Astrocyte of the cerebellum (primary cell): ENCODE data around the gene PCCA.
"Not testable (repeated sequence)": the region's sequence is repeated elsewhere in the genome, so short reads cannot be mapped to it uniquely, and the experiment has no call there.

Source experiments
- DNase-seq: peaks from one replicate; pipeline ENCODE4 v3.0.0-alpha.2; 2011; ENCODE audit warnings: low read depth
- H3K4me3 ChIP-seq: 2 replicates; pipeline ENCODE4 v1.5.1; 2011; ENCODE audit warnings: mild to moderate bottlenecking, low read depth, low read length, moderate library complexity
- in situ Hi-C: cut with HindIII; loops from 2 replicates; pipeline ENCODE4 v1.10.0; 2017; ENCODE audit warnings: low sequenced_read_pairs
- TF ChIP-seq, protein P1 (sequence below): IDR thresholded peaks from 2 replicates; pipeline ENCODE4 v1.5.1; 2012; ENCODE audit warnings: low read length, low read depth, moderate library complexity, mild to moderate bottlenecking; ENCODE audit errors: missing control alignments

Gene PCCA

DNA sequence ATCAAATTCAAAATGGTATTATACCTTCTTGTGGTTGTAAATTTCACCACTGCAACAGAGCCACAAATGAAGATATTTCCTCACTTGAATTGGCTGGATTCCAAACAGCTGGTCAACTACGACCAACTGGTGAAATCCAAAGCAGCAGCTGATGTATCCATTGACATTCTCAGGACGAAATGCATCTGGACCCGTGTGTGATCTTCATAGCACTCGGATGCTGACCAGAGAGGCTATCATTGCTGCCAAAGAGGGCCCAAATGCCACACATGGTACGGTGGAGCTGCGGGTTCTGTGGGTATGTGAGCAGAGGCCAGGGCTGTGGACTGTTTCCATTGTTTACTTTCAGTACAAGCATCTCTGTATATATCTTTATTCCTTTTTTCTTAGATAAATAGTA is 25.6 kb upstream of the PCCA start:
- DNase-seq = no peak

DNA sequence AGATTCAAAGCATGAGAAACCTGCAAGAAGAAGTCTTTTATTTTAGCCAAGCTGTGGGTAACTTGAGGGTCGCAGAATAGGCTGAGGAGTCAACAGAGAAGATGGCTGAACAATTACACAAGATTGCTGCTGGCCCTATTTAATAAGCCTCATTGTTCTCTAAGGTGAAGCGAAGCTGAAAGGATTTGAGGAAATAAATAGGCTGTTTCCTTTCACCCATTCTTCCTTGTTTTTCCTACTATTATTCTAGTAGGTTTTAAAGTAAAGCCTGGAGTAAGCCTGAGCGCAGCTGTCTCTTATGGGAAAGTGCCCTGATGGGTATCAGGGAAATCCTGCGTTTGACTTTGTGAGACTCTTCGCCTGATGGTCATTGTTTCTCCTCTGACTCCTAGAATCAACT is 25.0 kb upstream of the PCCA start:
- in situ Hi-C loops = no loop called here
- no peak for DNase-seq
- H3K4me3 ChIP-seq = no peak overlapping the region
- TF ChIP-seq, protein P1, sequence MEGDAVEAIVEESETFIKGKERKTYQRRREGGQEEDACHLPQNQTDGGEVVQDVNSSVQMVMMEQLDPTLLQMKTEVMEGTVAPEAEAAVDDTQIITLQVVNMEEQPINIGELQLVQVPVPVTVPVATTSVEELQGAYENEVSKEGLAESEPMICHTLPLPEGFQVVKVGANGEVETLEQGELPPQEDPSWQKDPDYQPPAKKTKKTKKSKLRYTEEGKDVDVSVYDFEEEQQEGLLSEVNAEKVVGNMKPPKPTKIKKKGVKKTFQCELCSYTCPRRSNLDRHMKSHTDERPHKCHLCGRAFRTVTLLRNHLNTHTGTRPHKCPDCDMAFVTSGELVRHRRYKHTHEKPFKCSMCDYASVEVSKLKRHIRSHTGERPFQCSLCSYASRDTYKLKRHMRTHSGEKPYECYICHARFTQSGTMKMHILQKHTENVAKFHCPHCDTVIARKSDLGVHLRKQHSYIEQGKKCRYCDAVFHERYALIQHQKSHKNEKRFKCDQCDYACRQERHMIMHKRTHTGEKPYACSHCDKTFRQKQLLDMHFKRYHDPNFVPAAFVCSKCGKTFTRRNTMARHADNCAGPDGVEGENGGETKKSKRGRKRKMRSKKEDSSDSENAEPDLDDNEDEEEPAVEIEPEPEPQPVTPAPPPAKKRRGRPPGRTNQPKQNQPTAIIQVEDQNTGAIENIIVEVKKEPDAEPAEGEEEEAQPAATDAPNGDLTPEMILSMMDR = no peak

More for the DNA sequence above, 25.6 kb upstream of the PCCA start:
- TF ChIP-seq, protein P1 = no peak
- in situ Hi-C loops = no loop called here
- H3K4me3 ChIP-seq = no peak overlapping the region

DNA sequence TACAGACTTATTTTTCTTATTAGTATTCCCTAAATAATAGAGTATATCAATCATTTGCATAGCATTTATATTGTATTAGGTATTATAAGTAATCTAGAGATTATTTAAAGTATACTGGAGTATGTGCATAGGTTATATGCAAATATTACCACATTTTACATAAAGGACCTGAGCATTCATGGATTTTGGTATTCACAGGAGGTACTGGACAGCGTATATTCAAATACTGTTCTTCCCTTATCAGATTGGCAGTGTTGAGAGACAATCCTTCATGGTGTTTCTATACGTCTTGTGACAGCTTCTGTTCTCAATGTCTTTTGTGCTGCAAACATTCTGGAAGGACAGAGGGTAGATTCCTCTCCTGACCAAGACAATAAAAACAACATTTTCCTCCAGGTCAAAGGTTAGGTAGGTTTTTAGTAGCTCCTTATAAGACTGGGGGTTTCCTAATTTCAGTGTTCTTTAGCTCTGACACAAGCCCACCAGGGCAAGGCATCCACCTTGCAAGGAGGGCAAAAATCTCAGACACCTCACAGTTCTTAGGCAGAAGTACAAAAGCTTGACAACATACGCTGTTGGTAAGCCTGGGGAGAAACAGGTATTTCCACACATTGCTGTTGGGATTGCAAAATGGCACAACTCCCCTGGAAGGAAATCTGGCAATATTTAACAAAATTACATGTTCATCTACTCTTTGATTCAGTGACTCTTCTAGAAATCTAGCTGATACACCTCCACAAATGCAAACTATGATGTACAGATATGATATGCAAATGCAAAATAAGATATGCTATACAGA is 20.6 kb upstream of the PCCA start:
- no peak overlapping the region for H3K4me3 ChIP-seq
- TF ChIP-seq, protein P1 = no peak
- no peak for DNase-seq
- in situ Hi-C loops = no loop called here

DNA sequence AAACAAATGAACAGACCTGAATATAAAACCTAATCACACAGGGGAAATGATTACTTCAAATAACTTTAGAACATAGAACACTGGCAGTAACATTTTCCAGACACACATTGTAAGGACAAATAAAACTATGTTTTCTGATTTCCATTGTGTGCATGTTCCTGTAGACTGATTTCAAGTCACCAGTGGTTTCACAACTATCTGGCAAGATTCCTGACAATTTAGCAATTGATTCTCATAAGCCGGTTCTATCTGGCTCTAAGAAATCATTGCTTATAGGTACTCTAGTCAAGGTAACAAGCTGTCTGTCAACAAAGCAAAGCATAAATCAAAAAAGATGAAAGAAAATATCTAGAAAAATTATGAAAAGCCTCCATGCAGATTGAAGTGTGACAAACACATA is 19.6 kb upstream of the PCCA start:
- H3K4me3 ChIP-seq = no peak overlapping the region
- DNase-seq = no peak
- in situ Hi-C loops = no loop called here
- TF ChIP-seq, protein P1 = no peak

DNA sequence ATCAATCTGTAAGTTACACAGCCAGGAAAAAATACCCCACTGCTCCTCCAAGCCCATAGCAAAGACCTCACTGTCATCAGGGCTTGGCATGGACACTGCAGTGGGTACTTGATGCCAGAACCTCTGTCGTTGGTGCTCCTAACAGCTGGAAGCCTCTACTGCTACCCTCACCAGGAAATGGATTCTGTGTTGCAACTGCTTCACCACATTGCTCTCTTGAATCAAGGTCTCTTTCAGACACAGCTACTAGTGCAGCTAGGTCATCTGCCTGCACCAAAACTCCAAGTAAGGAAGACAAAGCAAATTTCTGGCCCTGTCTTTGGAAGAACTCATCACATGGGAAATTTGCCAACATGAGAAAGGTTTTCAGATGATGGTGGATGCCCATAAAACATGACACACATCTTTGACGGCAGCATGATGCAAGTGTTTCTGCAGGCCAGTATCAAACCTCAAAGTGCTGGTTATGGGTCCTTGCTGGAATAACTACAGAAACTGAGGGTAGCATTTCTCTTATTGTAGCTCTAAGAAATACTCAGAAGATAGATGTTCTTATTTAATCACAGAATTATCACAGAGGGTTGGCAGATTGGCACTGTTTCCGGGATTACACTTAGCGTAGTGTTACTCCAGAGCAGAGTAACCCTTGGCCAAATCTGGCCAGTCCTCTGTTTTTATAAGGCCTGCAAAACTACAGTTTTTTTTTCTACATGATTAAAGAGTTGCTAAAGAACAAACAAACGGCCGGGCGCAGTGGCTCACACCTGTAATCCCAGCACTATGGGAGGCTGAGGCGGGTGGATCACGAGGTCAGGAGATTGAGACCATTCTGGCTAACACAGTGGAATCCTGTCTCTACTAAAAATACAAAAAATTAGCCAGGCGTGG is 12.9 kb upstream of the PCCA start:
- in situ Hi-C loops = no loop called here
- no peak for DNase-seq
- TF ChIP-seq, protein P1 = no peak
- no peak overlapping the region for H3K4me3 ChIP-seq

DNA sequence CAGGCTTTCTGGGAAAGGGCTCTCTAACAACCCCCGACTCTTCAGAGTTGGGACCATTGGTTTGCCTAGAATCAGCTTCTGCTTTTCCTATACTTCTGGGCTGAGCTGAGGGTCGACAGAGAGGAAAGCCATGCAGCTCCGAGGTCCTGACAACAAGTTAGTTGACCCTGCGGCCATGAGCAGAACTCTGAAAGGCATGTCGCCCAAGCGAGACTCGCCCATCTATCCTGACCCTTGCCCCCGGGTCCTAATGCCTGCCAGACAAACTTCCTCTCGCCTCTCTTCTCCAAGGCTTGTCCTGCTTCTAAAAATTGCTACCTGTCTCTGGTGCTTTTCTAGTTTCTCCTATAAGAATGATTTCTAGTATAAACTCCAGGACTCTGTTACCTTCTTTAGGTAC is 9.9 kb upstream of the PCCA start:
- H3K4me3 ChIP-seq, in situ Hi-C loops, DNase-seq: not testable (repeated sequence)

DNA sequence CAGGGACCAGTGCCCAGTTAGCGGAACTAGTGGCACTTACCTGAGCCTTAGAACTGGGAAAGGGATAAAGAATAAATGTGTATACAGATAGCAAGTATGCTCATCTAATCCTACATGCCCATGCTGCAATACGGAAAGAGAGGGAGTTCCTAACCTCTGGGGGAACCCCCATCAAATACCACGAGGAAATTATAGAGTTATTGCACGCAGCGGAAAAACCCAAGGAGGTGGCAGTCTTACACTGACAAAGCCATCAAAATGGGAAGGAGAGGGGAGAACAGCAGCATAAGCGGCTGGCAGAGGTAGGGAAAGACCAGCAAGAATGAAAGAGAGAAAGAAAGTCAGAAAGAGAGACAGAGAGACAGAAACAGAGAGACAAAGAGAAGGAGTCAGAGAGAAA is 5.5 kb upstream of the PCCA start:
- in situ Hi-C loops, DNase-seq, H3K4me3 ChIP-seq: not testable (repeated sequence)
